ENCODE data around the gene VCL. TPM values are rescaled to one million over a fixed set of nuclear protein-coding genes. Genes with fewer than 3 reads are reported as not detected.
"Not testable (repeated sequence)": the region's sequence is repeated elsewhere in the genome, so short reads cannot be mapped to it uniquely, and the experiment has no call there.

The VCL gene
- total RNA-seq, 1 experiment from 2014 or later = 176 TPM

DNA sequence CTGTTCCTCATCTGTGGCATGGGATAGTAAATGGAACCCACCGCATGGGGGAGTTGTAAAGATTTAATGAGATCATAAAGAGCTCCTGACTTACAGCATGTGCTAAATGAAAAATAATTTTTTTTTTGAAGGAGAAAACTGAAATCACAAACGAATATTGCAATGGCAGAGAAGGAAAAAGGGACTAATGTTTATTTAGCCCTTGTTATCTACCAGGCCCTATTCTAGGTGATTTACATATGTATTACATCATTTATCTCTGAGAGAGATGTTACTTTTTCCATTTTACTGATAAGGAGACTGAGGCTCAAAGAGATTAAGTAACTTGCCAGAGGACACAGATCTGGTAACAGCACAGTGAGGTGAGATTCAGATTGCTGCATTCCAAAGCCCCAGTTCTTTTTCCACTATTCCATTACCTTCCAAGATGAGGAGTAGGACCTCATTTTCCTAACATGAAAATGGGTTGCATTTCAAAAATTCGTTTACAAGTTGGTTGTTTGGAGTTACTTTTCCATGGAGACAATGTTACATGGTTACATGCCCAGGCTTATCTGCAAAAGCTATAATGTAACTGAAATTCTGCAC, 28.6 kb downstream of the VCL start:
- no TSS peak for BruUV-seq (replicated peaks)
- DNase-seq (ENCODE audit: low spot score) = no peak
- H3K27me3 ChIP-seq (replicated peaks; ENCODE audit: insufficient read depth, low read depth, low read length, poor library complexity) = no peaks in the 10 kb centered on the region
- intact Hi-C loops (cut with micrococcal nuclease; ENCODE audit: unreplicated experiment) = no loop called here
- TF ChIP-seq, protein P1, sequence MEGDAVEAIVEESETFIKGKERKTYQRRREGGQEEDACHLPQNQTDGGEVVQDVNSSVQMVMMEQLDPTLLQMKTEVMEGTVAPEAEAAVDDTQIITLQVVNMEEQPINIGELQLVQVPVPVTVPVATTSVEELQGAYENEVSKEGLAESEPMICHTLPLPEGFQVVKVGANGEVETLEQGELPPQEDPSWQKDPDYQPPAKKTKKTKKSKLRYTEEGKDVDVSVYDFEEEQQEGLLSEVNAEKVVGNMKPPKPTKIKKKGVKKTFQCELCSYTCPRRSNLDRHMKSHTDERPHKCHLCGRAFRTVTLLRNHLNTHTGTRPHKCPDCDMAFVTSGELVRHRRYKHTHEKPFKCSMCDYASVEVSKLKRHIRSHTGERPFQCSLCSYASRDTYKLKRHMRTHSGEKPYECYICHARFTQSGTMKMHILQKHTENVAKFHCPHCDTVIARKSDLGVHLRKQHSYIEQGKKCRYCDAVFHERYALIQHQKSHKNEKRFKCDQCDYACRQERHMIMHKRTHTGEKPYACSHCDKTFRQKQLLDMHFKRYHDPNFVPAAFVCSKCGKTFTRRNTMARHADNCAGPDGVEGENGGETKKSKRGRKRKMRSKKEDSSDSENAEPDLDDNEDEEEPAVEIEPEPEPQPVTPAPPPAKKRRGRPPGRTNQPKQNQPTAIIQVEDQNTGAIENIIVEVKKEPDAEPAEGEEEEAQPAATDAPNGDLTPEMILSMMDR (conservative IDR thresholded peaks at IDR 0.05; ENCODE audit: low read depth, low read length) = peak; percentile 48
- no peak for TF ChIP-seq EZH2 (IDR thresholded peaks at IDR 0.05; ENCODE audit: borderline replicate concordance, low read depth, low read length, poor library complexity, severe bottlenecking)
- no peaks in the 10 kb centered on the region for H3K36me3 ChIP-seq (ENCODE audit: insufficient read depth, low read length, poor library complexity, severe bottlenecking)
- POLR2A ChIA-PET (ENCODE audit: low non-redundant PET) = interaction anchor here (0.6 kb wide), 1 partner anchor 135 kb away, joined by 3 read pairs; no protein-coding TSS in a partner anchor
- peak overlapping the region; percentile 2 for H3K27ac ChIP-seq (ENCODE audit: low read depth, low read length, poor library complexity, severe bottlenecking)
- no peak overlapping the region for H3K4me3 ChIP-seq (ENCODE audit: low read depth, low read length, poor library complexity, severe bottlenecking)
- peaks cover 60% of the 10 kb centered on the region for H3K4me1 ChIP-seq (ENCODE audit: insufficient read depth, low read length, poor library complexity, severe bottlenecking)
- CTCF ChIA-PET = interaction anchor here (0.5 to 1.1 kb wide), 5 partner anchors 9 to 126 kb away, joined by 4 to 10 read pairs (median 4); no protein-coding TSS in a partner anchor
- no peaks in the 10 kb centered on the region for H3K9me3 ChIP-seq (ENCODE audit: low read depth, low read length, poor library complexity, severe bottlenecking)

DNA sequence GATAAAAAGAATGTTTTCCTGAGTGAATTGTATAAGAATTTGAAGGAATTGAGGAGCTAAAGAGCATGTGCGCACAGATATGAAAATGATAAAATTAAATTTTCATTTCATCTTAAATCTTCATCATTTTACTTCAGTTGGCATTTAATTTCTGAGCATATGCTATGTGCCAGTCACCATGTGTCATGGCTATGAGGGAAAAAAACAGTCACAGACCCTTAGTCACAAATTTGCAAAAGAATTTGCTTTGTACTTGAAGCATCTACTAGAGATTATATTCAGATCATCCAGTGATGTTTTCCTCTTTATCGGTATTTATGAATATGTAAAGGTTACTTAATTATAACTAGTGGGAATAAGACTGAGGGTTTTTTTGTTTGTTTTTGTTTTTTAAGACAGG, 29.8 kb downstream of the VCL start:
- peaks cover 64% of the 10 kb centered on the region for H3K4me1 ChIP-seq (ENCODE audit: insufficient read depth, low read length, poor library complexity, severe bottlenecking)
- H3K9me3 ChIP-seq (ENCODE audit: low read depth, low read length, poor library complexity, severe bottlenecking) = no peaks in the 10 kb centered on the region
- DNase-seq (ENCODE audit: low spot score) = no peak
- no peak overlapping the region for H3K4me3 ChIP-seq (ENCODE audit: low read depth, low read length, poor library complexity, severe bottlenecking)
- BruUV-seq (replicated peaks) = no TSS peak
- intact Hi-C loops (cut with micrococcal nuclease; ENCODE audit: unreplicated experiment) = no loop called here
- H3K36me3 ChIP-seq (ENCODE audit: insufficient read depth, low read length, poor library complexity, severe bottlenecking) = no peaks in the 10 kb centered on the region
- ChIA-PET POLR2A (ENCODE audit: low non-redundant PET) (no interaction called here), CTCF (no interaction called here)
- TF ChIP-seq, protein P1 (conservative IDR thresholded peaks at IDR 0.05; ENCODE audit: low read depth, low read length) = no peak
- TF ChIP-seq EZH2 (IDR thresholded peaks at IDR 0.05; ENCODE audit: borderline replicate concordance, low read depth, low read length, poor library complexity, severe bottlenecking) = no peak
- H3K27ac ChIP-seq (ENCODE audit: low read depth, low read length, poor library complexity, severe bottlenecking) = no peak overlapping the region
- no peaks in the 10 kb centered on the region for H3K27me3 ChIP-seq (replicated peaks; ENCODE audit: insufficient read depth, low read depth, low read length, poor library complexity)

DNA sequence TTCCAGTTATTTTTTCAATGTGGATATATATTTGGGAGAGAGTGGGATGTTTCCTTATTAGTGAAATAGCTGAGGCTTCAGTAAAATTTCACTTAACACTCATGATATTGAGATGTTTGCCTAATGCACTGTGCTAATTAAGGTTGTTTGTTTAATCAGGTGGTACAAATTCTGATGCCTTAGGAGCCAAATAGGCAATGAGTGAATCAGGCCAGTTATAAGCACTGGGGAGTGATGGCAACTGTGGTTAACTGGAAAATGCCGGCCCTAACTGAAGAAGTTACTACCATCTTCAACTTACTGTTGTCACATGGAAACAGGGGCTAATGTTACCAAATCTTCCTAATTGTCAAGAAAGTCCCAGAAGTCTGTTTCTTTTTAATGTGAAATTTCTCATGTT, 32.0 kb downstream of the VCL start:
- H3K9me3 ChIP-seq (ENCODE audit: low read depth, low read length, poor library complexity, severe bottlenecking) = no peaks in the 10 kb centered on the region
- no peak for TF ChIP-seq EZH2 (IDR thresholded peaks at IDR 0.05; ENCODE audit: borderline replicate concordance, low read depth, low read length, poor library complexity, severe bottlenecking)
- TF ChIP-seq, protein P1 (conservative IDR thresholded peaks at IDR 0.05; ENCODE audit: low read depth, low read length) = no peak
- BruUV-seq (replicated peaks) = no TSS peak
- H3K4me3 ChIP-seq (ENCODE audit: low read depth, low read length, poor library complexity, severe bottlenecking) = no peak overlapping the region
- no peak for DNase-seq (ENCODE audit: low spot score)
- intact Hi-C loops (cut with micrococcal nuclease; ENCODE audit: unreplicated experiment) = no loop called here
- peaks cover 73% of the 10 kb centered on the region for H3K4me1 ChIP-seq (ENCODE audit: insufficient read depth, low read length, poor library complexity, severe bottlenecking)
- H3K27ac ChIP-seq (ENCODE audit: low read depth, low read length, poor library complexity, severe bottlenecking) = peak overlapping the region; percentile 32
- H3K36me3 ChIP-seq (ENCODE audit: insufficient read depth, low read length, poor library complexity, severe bottlenecking) = no peaks in the 10 kb centered on the region
- CTCF ChIA-PET = no interaction called here
- POLR2A ChIA-PET (ENCODE audit: low non-redundant PET) = no interaction called here
- no peaks in the 10 kb centered on the region for H3K27me3 ChIP-seq (replicated peaks; ENCODE audit: insufficient read depth, low read depth, low read length, poor library complexity)

DNA sequence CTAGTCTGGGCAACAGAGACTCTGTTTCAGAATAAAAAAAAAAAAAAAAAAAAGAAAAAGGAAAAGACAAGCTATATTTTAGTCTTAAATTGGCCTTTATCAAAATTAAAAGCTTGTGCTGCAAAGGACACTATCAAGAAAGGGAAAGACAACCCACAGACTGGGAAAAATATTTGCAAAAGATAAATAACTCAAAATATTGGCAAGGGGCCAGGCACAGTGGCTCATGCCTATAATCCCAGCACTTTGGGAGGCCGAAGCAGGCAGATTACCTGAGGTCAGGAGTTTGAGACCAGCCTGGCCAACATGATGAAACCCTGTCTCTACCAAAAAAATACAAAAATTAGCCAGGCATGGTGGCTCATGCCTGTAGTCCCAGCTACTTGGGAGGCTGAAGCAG, 34.3 kb downstream of the VCL start:
- POLR2A ChIA-PET (ENCODE audit: low non-redundant PET) = interaction anchor here (0.6 kb wide), 1 partner anchor 28 kb away, joined by 10 read pairs; no protein-coding TSS in a partner anchor
- CTCF ChIA-PET; intact Hi-C loops (cut with micrococcal nuclease; ENCODE audit: unreplicated experiment); H3K27ac ChIP-seq (ENCODE audit: low read depth, low read length, poor library complexity, severe bottlenecking); H3K36me3 ChIP-seq (ENCODE audit: insufficient read depth, low read length, poor library complexity, severe bottlenecking); H3K27me3 ChIP-seq (replicated peaks; ENCODE audit: insufficient read depth, low read depth, low read length, poor library complexity); H3K9me3 ChIP-seq (ENCODE audit: low read depth, low read length, poor library complexity, severe bottlenecking); BruUV-seq (replicated peaks); DNase-seq (ENCODE audit: low spot score); H3K4me3 ChIP-seq (ENCODE audit: low read depth, low read length, poor library complexity, severe bottlenecking): not testable (repeated sequence)
- peaks cover 68% of the 10 kb centered on the region for H3K4me1 ChIP-seq (ENCODE audit: insufficient read depth, low read length, poor library complexity, severe bottlenecking)

Data from A673 (cell line).